GM12891 (cell line): ENCODE results near the gene SCYGR7.

ENCODE experiments used
- POLR2A ChIP-seq: IDR thresholded peaks from 2 replicates; pipeline ENCODE4 v1.6.1; 2011; ENCODE audit warnings: low read depth, low read length, control low read depth
- POLR2AphosphoS5 ChIP-seq: IDR thresholded peaks from 2 replicates; pipeline ENCODE4 v1.6.1; 2011; ENCODE audit warnings: low read depth, low read length, control low read depth
- SPI1 ChIP-seq: IDR thresholded peaks from 2 replicates; pipeline ENCODE4 v1.6.1; 2011; ENCODE audit warnings: low read depth, low read length, control low read depth
- TAF1 ChIP-seq: IDR thresholded peaks from 2 replicates; pipeline ENCODE4 v1.6.1; 2011; ENCODE audit warnings: low read depth, low read length, control low read depth

DNA sequence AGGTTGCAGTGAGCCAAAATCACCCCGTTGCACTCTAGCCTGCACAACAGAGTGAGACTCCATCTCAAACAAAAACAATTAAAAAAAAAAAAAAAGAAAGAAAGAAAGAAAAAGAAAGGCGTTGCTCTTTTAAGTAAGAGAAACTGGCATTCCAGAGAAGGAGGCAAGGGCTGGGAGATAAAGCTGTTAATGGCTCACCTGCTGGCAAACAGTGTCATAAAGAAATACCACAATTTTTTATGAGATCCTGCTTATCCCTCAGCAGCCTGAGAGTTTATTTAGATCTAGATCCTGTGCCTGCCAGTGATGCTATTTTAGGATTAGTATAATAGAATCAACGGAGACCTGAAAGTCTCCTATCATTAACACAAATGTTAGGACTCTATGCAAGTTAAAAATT lies 26.6 kb upstream of the SCYGR7 start:
- TF ChIP-seq TAF1 (no peak), SPI1 (no peak), POLR2A (no peak), POLR2AphosphoS5 (no peak)
